GM21723 (cell line): ENCODE data around the gene PIK3IP1.
"Not testable (repeated sequence)": the region's sequence is repeated elsewhere in the genome, so short reads cannot be mapped to it uniquely, and the experiment has no call there.

Experiments used
- ATAC-seq: cut with Tn5 transposase; IDR thresholded peaks from one replicate; pipeline ENCODE4 v1.9.1; 2021; ENCODE audit warnings: mild to moderate bottlenecking, moderate library complexity; ENCODE audit not compliant: unreplicated experiment

Gene PIK3IP1

GRCh38 chr22:31253949-31254348 lies 38.3 kb downstream of the PIK3IP1 start:
- no peak for ATAC-seq

- no peak for ATAC-seq
These were observed 41.3 kb downstream of the PIK3IP1 start for GRCh38 chr22:31250740-31251600.

- no peak for ATAC-seq
These were observed 43.0 kb downstream of the PIK3IP1 start for GRCh38 chr22:31248965-31249958.

- ATAC-seq = no peak
These were observed 44.0 kb downstream of the PIK3IP1 start for GRCh38 chr22:31248138-31248745.

- ATAC-seq = no peak
These were observed 44.6 kb downstream of the PIK3IP1 start for GRCh38 chr22:31247726-31248125.

GRCh38 chr22:31246687-31247086 lies 45.6 kb downstream of the PIK3IP1 start:
- no peak for ATAC-seq

- not testable (repeated sequence) for ATAC-seq
These were observed 46.3 kb downstream of the PIK3IP1 start for GRCh38 chr22:31245998-31246397.

- ATAC-seq = no peak
These were observed 47.3 kb downstream of the PIK3IP1 start for GRCh38 chr22:31244943-31245451.

- ATAC-seq = no peak
These were observed 48.0 kb downstream of the PIK3IP1 start for GRCh38 chr22:31244046-31244942.

GRCh38 chr22:31243339-31244045 lies 48.8 kb downstream of the PIK3IP1 start:
- ATAC-seq = no peak

- no peak for ATAC-seq
These were observed 50.4 kb downstream of the PIK3IP1 start for GRCh38 chr22:31241936-31242335.

GRCh38 chr22:31241200-31241599 lies 51.1 kb downstream of the PIK3IP1 start:
- no peak for ATAC-seq

- no peak for ATAC-seq
These were observed 52.4 kb downstream of the PIK3IP1 start for GRCh38 chr22:31239771-31240370.

- ATAC-seq = no peak
These were observed 54.2 kb downstream of the PIK3IP1 start for GRCh38 chr22:31238057-31238456.

- not testable (repeated sequence) for ATAC-seq
These were observed 56.2 kb downstream of the PIK3IP1 start for GRCh38 chr22:31236044-31236443.

GRCh38 chr22:31235081-31235480 lies 57.2 kb downstream of the PIK3IP1 start:
- ATAC-seq = no peak

- no peak for ATAC-seq
These were observed 59.3 kb downstream of the PIK3IP1 start for GRCh38 chr22:31233001-31233400.
